Neuronal stem cell (in vitro differentiated cells): ENCODE measurements around the gene OR6C70.
"Not testable (repeated sequence)": the region's sequence is repeated elsewhere in the genome, so short reads cannot be mapped to it uniquely, and the experiment has no call there.

Experiments used
- DNase-seq: peaks from one replicate; pipeline ENCODE4 v3.0.0-alpha.2; 2013; ENCODE audit warnings: low spot score
- H2AFZ ChIP-seq: one replicate; pipeline ENCODE4 v1.6.1; 2013; ENCODE audit warnings: mild to moderate bottlenecking, low read length, inconsistent platforms
- H2AK5ac ChIP-seq: 2 replicates; pipeline ENCODE4 v1.6.1; 2013; ENCODE audit warnings: low read depth, mild to moderate bottlenecking, inconsistent platforms, low read length, moderate library complexity, mixed read lengths
- H2BK120ac ChIP-seq: 2 replicates; pipeline ENCODE4 v1.6.1; 2013; ENCODE audit warnings: low read depth, mild to moderate bottlenecking, inconsistent platforms, low read length, moderate library complexity, mixed read lengths
- H2BK12ac ChIP-seq: one replicate; pipeline ENCODE4 v1.6.1; 2013; ENCODE audit warnings: low read length, inconsistent platforms
- H2BK15ac ChIP-seq: 2 replicates; pipeline ENCODE4 v1.6.1; 2013; ENCODE audit warnings: mild to moderate bottlenecking, low read length, inconsistent platforms, mixed read lengths
- H2BK5ac ChIP-seq: one replicate; pipeline ENCODE4 v1.6.1; 2013; ENCODE audit warnings: inconsistent platforms, mild to moderate bottlenecking, low read length, moderate library complexity
- H3K14ac ChIP-seq: one replicate; pipeline ENCODE4 v1.6.1; 2013; ENCODE audit warnings: low read length, inconsistent platforms
- H3K18ac ChIP-seq: 2 replicates; pipeline ENCODE4 v1.6.1; 2013; ENCODE audit warnings: low read length, inconsistent platforms
- H3K23ac ChIP-seq: 2 replicates; pipeline ENCODE4 v1.6.1; 2013; ENCODE audit warnings: low read depth, mild to moderate bottlenecking, mixed read lengths, low read length, inconsistent platforms; ENCODE audit not compliant: poor library complexity
- H3K27ac ChIP-seq: replicated peaks from 3 replicates; pipeline ENCODE4 v1.5.1; 2013; ENCODE audit warnings: low read length, inconsistent platforms
- H3K27me3 ChIP-seq, 3 experiments: 2 replicates each; pipeline ENCODE4 v1.6.1; 2013; ENCODE audit warnings: low read length in 3 of 3, mild to moderate bottlenecking in 2 of 3, inconsistent platforms in 1 of 3, low read depth in 1 of 3, mixed read lengths in 1 of 3, moderate library complexity in 1 of 3; ENCODE audit not compliant: control insufficient read depth in 3 of 3, insufficient read depth in 3 of 3
- H3K36me3 ChIP-seq, 2 donors: replicated peaks in 1 of 2; 2 replicates each; pipeline ENCODE4 v1.6.1; 2013; ENCODE audit warnings: low read length in 2 of 2; ENCODE audit not compliant: control insufficient read depth in 2 of 2, insufficient read depth in 2 of 2
- H3K4ac ChIP-seq: 2 replicates; pipeline ENCODE4 v1.6.1; 2013; ENCODE audit warnings: inconsistent platforms, mild to moderate bottlenecking, low read length, moderate library complexity
- H3K4me1 ChIP-seq, 2 donors: 1 replicate in 1 of 2; 2 replicates in 1 of 2; pipeline ENCODE4 v1.6.1; 2013; ENCODE audit warnings: low read length in 2 of 2, low read depth in 1 of 2; ENCODE audit not compliant: control insufficient read depth in 2 of 2, insufficient read depth in 1 of 2
- H3K4me2 ChIP-seq: one replicate; pipeline ENCODE4 v1.6.1; 2013; ENCODE audit warnings: mild to moderate bottlenecking, low read length, inconsistent platforms; ENCODE audit not compliant: insufficient read depth, poor library complexity, severe bottlenecking
- H3K4me3 ChIP-seq, 2 donors: 2 replicates each; pipeline ENCODE4 v1.5.1; 2013; ENCODE audit warnings: low read length in 2 of 2, mild to moderate bottlenecking in 2 of 2, inconsistent platforms in 1 of 2, moderate library complexity in 1 of 2
- H3K79me1 ChIP-seq: one replicate; pipeline ENCODE4 v1.6.1; 2013; ENCODE audit warnings: low read depth, mild to moderate bottlenecking, inconsistent platforms, low read length, moderate library complexity
- H3K9ac ChIP-seq: one replicate; pipeline ENCODE4 v1.6.1; 2013; ENCODE audit warnings: mild to moderate bottlenecking, low read depth, low read length, inconsistent platforms; ENCODE audit not compliant: poor library complexity
- H3K9me3 ChIP-seq, 2 donors: replicated peaks in 1 of 2; 2 replicates each; pipeline versions ENCODE3 to v1.6.1; 2013; ENCODE audit warnings: low read length in 2 of 2, mild to moderate bottlenecking in 2 of 2, inconsistent platforms in 1 of 2, low read depth in 1 of 2, mixed read lengths in 1 of 2, moderate library complexity in 1 of 2; ENCODE audit not compliant: control insufficient read depth in 2 of 2, insufficient read depth in 1 of 2
- H4K8ac ChIP-seq: one replicate; pipeline ENCODE4 v1.6.1; 2013; ENCODE audit warnings: low read depth, mild to moderate bottlenecking, inconsistent platforms, low read length, moderate library complexity
- H4K91ac ChIP-seq: one replicate; pipeline ENCODE4 v1.6.1; 2013; ENCODE audit warnings: low read length, low read depth, mild to moderate bottlenecking, inconsistent platforms; ENCODE audit not compliant: poor library complexity
- WGBS, 2 donors: extraction: QIAGEN DNeasy Blood & Tissue Kit; methylation state at CpG; one replicate each; pipeline ENCODE4 v1.1.7; 2013; ENCODE audit warnings: missing lambda C conversion rate in 2 of 2, mixed read lengths in 1 of 2; ENCODE audit not compliant: insufficient read length in 2 of 2, insufficient replicate concordance in 1 of 2; ENCODE audit errors: extremely low coverage in 2 of 2; 5-methylcytosine and 5-hydroxymethylcytosine counted together

Gene OR6C70

DNA sequence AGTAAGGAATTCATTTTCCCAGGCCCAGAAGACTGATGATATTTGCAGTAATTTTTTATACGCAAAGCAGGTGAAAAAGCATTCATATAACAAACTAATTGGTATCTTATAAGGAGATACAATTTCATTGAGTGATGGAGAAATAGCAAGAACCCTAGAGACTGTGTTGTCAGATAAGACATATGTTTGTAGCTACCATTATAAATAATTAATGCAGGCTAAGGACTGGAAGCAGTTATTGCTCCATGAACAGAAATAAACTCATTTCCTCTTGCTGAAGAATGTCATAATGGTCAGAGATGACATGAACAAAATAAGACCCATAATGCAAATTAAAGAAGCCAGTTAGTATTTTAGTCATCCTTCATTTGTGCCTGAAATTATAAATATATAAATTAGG lies 24.6 kb downstream of the OR6C70 start:
- H3K36me3 ChIP-seq, result no peaks in the 10 kb centered on the region
- WGBS, 2 donors, result no CpG with 5 or more reads among the region's 1 CpG
- H3K27ac ChIP-seq, result no peak overlapping the region
- H2BK15ac ChIP-seq, result no peak overlapping the region
- no peaks in the 10 kb centered on the region for H3K27me3 ChIP-seq
- H2AFZ ChIP-seq, result no peak overlapping the region
- no peak overlapping the region for H2BK5ac ChIP-seq
- H3K79me1 ChIP-seq, result no peaks in the 10 kb centered on the region
- no peak overlapping the region for H4K91ac ChIP-seq
- H3K14ac ChIP-seq, result no peak overlapping the region
- no peak overlapping the region for H3K23ac ChIP-seq
- no peak for DNase-seq
- H3K4me3 ChIP-seq, result no peak overlapping the region
- H4K8ac ChIP-seq, result no peak overlapping the region
- no peak overlapping the region for H3K4me2 ChIP-seq
- no peak overlapping the region for H2BK120ac ChIP-seq
- no peak overlapping the region for H3K18ac ChIP-seq
- no peaks in the 10 kb centered on the region for H3K9me3 ChIP-seq
- H3K9ac ChIP-seq, result no peak overlapping the region
- no peak overlapping the region for H2AK5ac ChIP-seq
- H3K4me1 ChIP-seq, result no peaks in the 10 kb centered on the region
- no peak overlapping the region for H2BK12ac ChIP-seq
- no peak overlapping the region for H3K4ac ChIP-seq

DNA sequence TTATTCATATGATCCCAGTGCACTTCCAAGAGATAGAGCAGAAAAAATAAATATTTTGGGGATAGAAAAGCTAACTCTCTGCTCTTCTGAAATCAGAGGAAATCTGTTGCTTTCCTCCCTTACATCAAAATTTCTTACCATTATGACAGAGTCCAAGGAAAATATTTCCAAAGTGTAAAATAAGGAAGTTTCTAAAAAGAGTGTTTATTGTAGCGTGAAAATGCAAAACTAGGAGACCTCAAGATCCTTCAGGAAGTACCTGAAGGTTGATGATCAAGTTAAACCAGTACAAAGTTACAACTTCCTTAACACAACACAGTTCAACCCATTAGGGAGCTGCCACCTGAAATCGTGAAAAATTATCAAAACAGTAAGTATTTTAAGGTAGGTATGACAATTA lies 26.2 kb downstream of the OR6C70 start, which contains the start of gene OR6C2:
OR6C2 (plus strand) TSS at position 301 of the 400 bp plus-strand sequence. CDS start 8,138 bp downstream, outside the sequence.
- Histone ChIP-seq H2BK5ac (no peak within 1 kb of the TSS), H4K91ac (no peak within 1 kb of the TSS), H3K14ac (no peak within 1 kb of the TSS), H3K23ac (no peak within 1 kb of the TSS), H3K4ac (no peak within 1 kb of the TSS), H3K79me1 (no peaks in the 10 kb centered on the region), H3K4me1 (no peaks in the 10 kb centered on the region), H3K4me3 (no peak within 1 kb of the TSS), H3K4me2 (no peak within 1 kb of the TSS), H3K18ac (no peak within 1 kb of the TSS), H3K27ac (no peak within 1 kb of the TSS), H2BK15ac (no peak within 1 kb of the TSS), H4K8ac (no peak within 1 kb of the TSS), H3K9me3 (no peaks in the 10 kb centered on the region), H3K36me3 (no peaks in the 10 kb centered on the region), H2BK120ac (no peak within 1 kb of the TSS), H2BK12ac (no peak within 1 kb of the TSS), H3K27me3 (no peaks in the 10 kb centered on the region), H2AK5ac (no peak within 1 kb of the TSS), H2AFZ (no peak within 1 kb of the TSS), H3K9ac (no peak within 1 kb of the TSS)
- no CpG with 5 or more reads among the region's 2 CpGs for WGBS, 2 donors
- no peak for DNase-seq

DNA sequence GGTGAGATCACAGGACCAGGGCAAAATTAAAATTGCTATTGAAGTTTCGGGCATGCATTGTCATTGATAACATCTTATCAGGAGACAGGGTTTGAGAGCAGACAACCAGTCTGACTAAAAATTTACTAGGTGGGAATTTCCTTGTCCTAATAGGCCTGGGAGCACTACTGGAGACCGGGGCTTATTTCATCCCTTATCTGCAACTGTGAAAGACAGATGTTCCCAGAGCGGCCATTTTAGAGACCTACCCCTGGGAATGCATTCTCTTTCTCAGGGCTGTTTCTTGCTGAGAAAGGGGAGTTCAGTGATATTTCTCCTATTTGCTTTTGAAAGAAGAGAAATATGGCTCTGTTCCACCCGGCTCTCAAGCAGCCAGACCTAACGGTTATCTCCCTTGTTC lies 28.7 kb downstream of the OR6C70 start:
- H3K4me1 ChIP-seq, H3K27me3 ChIP-seq, H4K91ac ChIP-seq, H3K27ac ChIP-seq, H3K4me2 ChIP-seq, H2AK5ac ChIP-seq, H3K4me3 ChIP-seq, H2BK12ac ChIP-seq, H2BK120ac ChIP-seq, H3K9me3 ChIP-seq, DNase-seq, H4K8ac ChIP-seq, H3K79me1 ChIP-seq, H3K9ac ChIP-seq, H2BK5ac ChIP-seq, H3K36me3 ChIP-seq, H3K14ac ChIP-seq, H2AFZ ChIP-seq, H3K23ac ChIP-seq, H3K18ac ChIP-seq, H3K4ac ChIP-seq, H2BK15ac ChIP-seq: not testable (repeated sequence)
- no CpG with 5 or more reads among the region's 5 CpGs for WGBS, 2 donors

DNA sequence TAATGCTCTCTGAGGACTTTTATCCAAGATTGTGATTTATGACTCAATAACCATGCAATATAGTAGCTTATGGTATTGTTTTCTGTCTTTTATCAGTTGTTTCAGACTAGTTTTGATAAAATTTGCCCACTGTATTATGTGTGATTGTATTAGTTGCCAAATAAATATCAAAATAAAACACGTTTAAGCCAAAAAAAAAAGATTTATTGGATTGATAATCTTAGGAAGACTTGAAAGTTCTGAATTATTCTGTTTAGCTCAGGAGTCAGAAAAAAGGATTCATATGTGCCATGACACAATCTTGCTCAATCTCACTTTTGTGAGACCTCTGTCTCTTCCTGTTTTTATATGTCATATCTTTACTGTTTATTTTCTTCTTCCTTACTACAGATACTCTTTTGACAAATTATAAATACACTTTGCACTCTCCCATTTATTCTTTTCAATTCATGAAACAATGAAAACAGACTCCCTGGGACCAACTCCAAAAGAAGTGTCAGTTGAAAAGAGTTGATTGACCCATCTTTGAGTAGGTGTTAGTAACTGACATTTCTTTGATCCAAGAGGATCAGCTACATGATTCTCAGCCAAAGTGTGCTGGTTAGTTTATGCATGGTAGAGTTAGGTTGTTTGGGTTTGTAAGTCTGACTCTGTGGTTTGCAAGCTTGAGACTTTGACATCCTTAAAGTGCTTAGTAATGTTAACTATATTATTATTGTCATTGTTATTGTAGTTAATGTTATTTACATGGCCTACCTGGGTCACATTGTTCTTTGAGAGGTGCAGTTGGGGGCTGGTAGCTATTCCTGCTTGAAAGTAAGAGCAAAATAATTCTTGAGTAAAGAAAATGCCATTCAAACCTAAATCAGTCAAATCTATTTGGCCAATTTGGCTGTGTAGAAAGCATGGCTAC lies 41.4 kb downstream of the OR6C70 start:
- WGBS, 2 donors, result no CpG with 5 or more reads among the region's 1 CpG

More for the DNA sequence above, 41.4 kb downstream of the OR6C70 start:
- H3K4me1 ChIP-seq, result no peaks in the 10 kb centered on the region
- H3K14ac ChIP-seq, result no peak overlapping the region
- no peaks in the 10 kb centered on the region for H3K36me3 ChIP-seq
- H2BK5ac ChIP-seq, result no peak overlapping the region
- H3K4me2 ChIP-seq, result no peak overlapping the region
- H3K27me3 ChIP-seq, result no peaks in the 10 kb centered on the region
- no peak overlapping the region for H3K4ac ChIP-seq
- H4K8ac ChIP-seq, result no peak overlapping the region
- no peaks in the 10 kb centered on the region for H3K9me3 ChIP-seq
- H3K9ac ChIP-seq, result no peak overlapping the region
- H2BK15ac ChIP-seq, result no peak overlapping the region
- H3K4me3 ChIP-seq, result no peak overlapping the region
- H3K23ac ChIP-seq, result no peak overlapping the region
- H3K18ac ChIP-seq, result no peak overlapping the region
- no peaks in the 10 kb centered on the region for H3K79me1 ChIP-seq
- no peak for DNase-seq
- H4K91ac ChIP-seq, result no peak overlapping the region
- H2AFZ ChIP-seq, result no peak overlapping the region
- H2BK12ac ChIP-seq, result no peak overlapping the region
- H3K27ac ChIP-seq, result no peak overlapping the region
- no peak overlapping the region for H2BK120ac ChIP-seq
- no peak overlapping the region for H2AK5ac ChIP-seq
